ENCODE results near the gene LYPLA2. TPM values are rescaled to one million over a fixed set of nuclear protein-coding genes. Genes with fewer than 3 reads are reported as not detected.
"Not testable (repeated sequence)": the region's sequence is repeated elsewhere in the genome, so short reads cannot be mapped to it uniquely, and the experiment has no call there.

LYPLA2 gene
- total RNA-seq, 1 donor from 2014 or later: 42.6 TPM

GRCh38 chr1:23774174-23774880 lies 16.6 kb upstream of the LYPLA2 start:
- Histone ChIP-seq H3K4me3 (ENCODE audit: low read depth, low read length) (no peak overlapping the region), H3K36me3 (ENCODE audit: control insufficient read depth, insufficient read depth, low read length) (peaks cover 4% of the 10 kb centered on the region), H3K27me3 (ENCODE audit: control insufficient read depth, insufficient read depth, low read length) (no peaks in the 10 kb centered on the region)
- no peak for FAIRE-seq
- DNase-seq (ENCODE audit: low read depth): no peak
- no peak for TF ChIP-seq CTCF (IDR thresholded peaks at IDR 0.05; ENCODE audit: insufficient read depth, low read length, severe bottlenecking)

- FAIRE-seq (no peak), DNase-seq (ENCODE audit: low read depth) (no peak)
- H3K27me3 ChIP-seq (ENCODE audit: control insufficient read depth, insufficient read depth, low read length): no peaks in the 10 kb centered on the region
- no peak overlapping the region for H3K4me3 ChIP-seq (ENCODE audit: low read depth, low read length)
- peaks cover 2% of the 10 kb centered on the region for H3K36me3 ChIP-seq (ENCODE audit: control insufficient read depth, insufficient read depth, low read length)
- no peak for TF ChIP-seq CTCF (IDR thresholded peaks at IDR 0.05; ENCODE audit: insufficient read depth, low read length, severe bottlenecking)
These were observed 14.7 kb upstream of the LYPLA2 start for GRCh38 chr1:23776217-23776616.

GRCh38 chr1:23777979-23778814 lies 12.7 kb upstream of the LYPLA2 start, which contains the start of gene PITHD1:
TSS of gene PITHD1 (plus strand) at chr1:23778418. CDS start at chr1:23778516, 98 bp downstream.
- no peaks in the 10 kb centered on the region for H3K27me3 ChIP-seq (ENCODE audit: control insufficient read depth, insufficient read depth, low read length)
- DNase-seq (ENCODE audit: low read depth) (peak; percentile 73), FAIRE-seq (no peak)
- H3K4me3 ChIP-seq (ENCODE audit: low read depth, low read length): peak within 1 kb of the TSS; percentile 82
- peaks cover 1% of the 10 kb centered on the region for H3K36me3 ChIP-seq (ENCODE audit: control insufficient read depth, insufficient read depth, low read length)
- TF ChIP-seq CTCF (IDR thresholded peaks at IDR 0.05; ENCODE audit: insufficient read depth, low read length, severe bottlenecking): no peak

GRCh38 chr1:23779826-23780371 lies 11.0 kb upstream of the LYPLA2 start:
- Histone ChIP-seq H3K27me3 (ENCODE audit: control insufficient read depth, insufficient read depth, low read length) (no peaks in the 10 kb centered on the region), H3K4me3 (ENCODE audit: low read depth, low read length) (no peak overlapping the region), H3K36me3 (ENCODE audit: control insufficient read depth, insufficient read depth, low read length) (peaks cover 2% of the 10 kb centered on the region)
- DNase-seq (ENCODE audit: low read depth): peak; percentile 68
- no peak for TF ChIP-seq CTCF (IDR thresholded peaks at IDR 0.05; ENCODE audit: insufficient read depth, low read length, severe bottlenecking)
- no peak for FAIRE-seq

GRCh38 chr1:23783141-23783540 lies 7.8 kb upstream of the LYPLA2 start:
- FAIRE-seq; H3K27me3 ChIP-seq (ENCODE audit: control insufficient read depth, insufficient read depth, low read length); H3K4me3 ChIP-seq (ENCODE audit: low read depth, low read length); DNase-seq (ENCODE audit: low read depth): not testable (repeated sequence)
- peaks cover 15% of the 10 kb centered on the region for H3K36me3 ChIP-seq (ENCODE audit: control insufficient read depth, insufficient read depth, low read length)

- FAIRE-seq: no peak
- no peaks in the 10 kb centered on the region for H3K27me3 ChIP-seq (ENCODE audit: control insufficient read depth, insufficient read depth, low read length)
- H3K4me3 ChIP-seq (ENCODE audit: low read depth, low read length): no peak overlapping the region
- no peak for DNase-seq (ENCODE audit: low read depth)
- no peak for TF ChIP-seq CTCF (IDR thresholded peaks at IDR 0.05; ENCODE audit: insufficient read depth, low read length, severe bottlenecking)
- peaks cover 15% of the 10 kb centered on the region for H3K36me3 ChIP-seq (ENCODE audit: control insufficient read depth, insufficient read depth, low read length)
These were observed 6.1 kb upstream of the LYPLA2 start for GRCh38 chr1:23784846-23785245.

Data from bronchial epithelial cell (primary cell).